BLaER1 treated with 17β-estradiol and CSF1 and Interleukin-3, amounts not matched to agents 10 nM and 100 nM (cell line): Measurements from ENCODE around the gene CAGE1.
"Not testable (repeated sequence)": the region's sequence is repeated elsewhere in the genome, so short reads cannot be mapped to it uniquely, and the experiment has no call there.

Experiments used
- H3K27ac ChIP-seq, 11 experiments: shearing (Covaris generic); formaldehyde crosslinking; 2 replicates each; pipeline ENCODE4 v1.8.1; 2022
- H3K27me3 ChIP-seq, 11 experiments: shearing (Covaris generic); formaldehyde crosslinking; 2 replicates each; pipeline ENCODE4 v1.8.1; 2022
- H3K36me3 ChIP-seq, 11 experiments: shearing (Covaris generic); formaldehyde crosslinking; 2 replicates each; pipeline ENCODE4 v1.8.1; 2022
- H3K4me1 ChIP-seq, 10 experiments: shearing (Covaris generic); formaldehyde crosslinking; 2 replicates each; pipeline ENCODE4 v1.8.1; 2022
- H3K4me2 ChIP-seq, 11 experiments: shearing (Covaris generic); formaldehyde crosslinking; 2 replicates each; pipeline ENCODE4 v1.8.1; 2022
- H3K4me3 ChIP-seq, 10 experiments: shearing (Covaris generic); formaldehyde crosslinking; 2 replicates each; pipeline ENCODE4 v1.8.1; 2022
- H3K9ac ChIP-seq, 11 experiments: shearing (Covaris generic); formaldehyde crosslinking; 2 replicates each; pipeline ENCODE4 v1.8.1; 2022
- H3K9me3 ChIP-seq, 11 experiments: shearing (Covaris generic); formaldehyde crosslinking; replicated peaks in 1 of 11; 2 replicates each; pipeline ENCODE4 v1.8.1; 2022
- H4K20me1 ChIP-seq, 11 experiments: shearing (Covaris generic); formaldehyde crosslinking; 2 replicates each; pipeline ENCODE4 v1.8.1; 2022
- Cebpa-rat ChIP-seq, 11 experiments: shearing (Covaris generic); IDR thresholded peaks; 2 replicates each; pipeline ENCODE4 v1.8.1; 2022

Gene CAGE1

GRCh38 chr6:7344773-7345450, 44.6 kb downstream of the CAGE1 start:
- H3K27me3 ChIP-seq, H3K36me3 ChIP-seq, H3K9ac ChIP-seq, H3K4me3 ChIP-seq, H4K20me1 ChIP-seq, H3K27ac ChIP-seq: not testable (repeated sequence)
- Histone ChIP-seq H3K4me2 (peak overlapping the region in 7 of 11 experiments; percentile 1 to 39 (median 27); a peak in 6 of 22 replicates), H3K4me1 (peaks cover 6 to 36% (median 20%) of the 10 kb centered on the region in 10 experiments; a peak in 18 of 20 replicates), H3K9me3 (peaks cover 0 to 19% (median 6%) of the 10 kb centered on the region in 11 experiments; a peak in 12 of 22 replicates)

- Histone ChIP-seq H3K4me2 (no peak overlapping the region), H4K20me1 (no peaks in the 10 kb centered on the region), H3K27me3 (no peaks in the 10 kb centered on the region), H3K36me3 (no peaks in the 10 kb centered on the region), H3K4me1 (peaks cover 6 to 36% (median 20%) of the 10 kb centered on the region in 10 experiments; a peak in 18 of 20 replicates), H3K4me3 (no peak overlapping the region), H3K9ac (no peak overlapping the region), H3K9me3 (peaks cover 0 to 16% (median 6%) of the 10 kb centered on the region in 11 experiments; a peak in 12 of 22 replicates), H3K27ac (0 out of 22 replicates have a peak overlapping the region, but pooled peaks of 1 of the 11 experiments have one; percentile 9)
- TF ChIP-seq Cebpa-rat (IDR thresholded peaks at IDR 0.05), result no peak
Measured at GRCh38 chr6:7343546-7344475, 45.7 kb downstream of the CAGE1 start.

GRCh38 chr6:7341989-7342742, 47.4 kb downstream of the CAGE1 start:
- Histone ChIP-seq H3K4me1 (peaks cover 6 to 28% (median 20%) of the 10 kb centered on the region in 10 experiments; a peak in 18 of 20 replicates), H4K20me1 (no peaks in the 10 kb centered on the region), H3K36me3 (no peaks in the 10 kb centered on the region), H3K9ac (no peak overlapping the region), H3K9me3 (peaks cover 0 to 13% (median 6%) of the 10 kb centered on the region in 11 experiments; a peak in 12 of 22 replicates), H3K27me3 (no peaks in the 10 kb centered on the region), H3K27ac (peak overlapping the region in 4 of 11 experiments; percentile 23 to 47 (median 45); a peak in 6 of 22 replicates), H3K4me3 (no peak overlapping the region), H3K4me2 (peak overlapping the region; percentile 8 to 73 (median 52); a peak in 19 of 22 replicates)
- no peak for TF ChIP-seq Cebpa-rat (IDR thresholded peaks at IDR 0.05)

- Histone ChIP-seq H3K36me3 (no peaks in the 10 kb centered on the region), H3K9ac (no peak overlapping the region)
- no peak for TF ChIP-seq Cebpa-rat (IDR thresholded peaks at IDR 0.05)
Measured at GRCh38 chr6:7341271-7341670, 48.3 kb downstream of the CAGE1 start.

GRCh38 chr6:7339007-7339732, 50.4 kb downstream of the CAGE1 start:
- H3K36me3 ChIP-seq, H3K9ac ChIP-seq, H3K4me3 ChIP-seq, H3K9me3 ChIP-seq, H4K20me1 ChIP-seq, H3K27ac ChIP-seq, H3K4me2 ChIP-seq, H3K27me3 ChIP-seq: not testable (repeated sequence)
- H3K4me1 ChIP-seq, result peaks cover 6 to 17% (median 12%) of the 10 kb centered on the region in 10 experiments; a peak in 18 of 20 replicates

More at GRCh38 chr6:7341271-7341670, 48.3 kb downstream of the CAGE1 start:
- Histone ChIP-seq H3K4me2 (peak overlapping the region in 2 of 11 experiments; percentile 47 to 67; a peak in 3 of 22 replicates), H3K4me1 (peaks cover 6 to 28% (median 20%) of the 10 kb centered on the region in 10 experiments; a peak in 18 of 20 replicates), H4K20me1 (no peaks in the 10 kb centered on the region), H3K9me3 (peaks cover 0 to 11% (median 6%) of the 10 kb centered on the region in 11 experiments; a peak in 12 of 22 replicates), H3K27ac (peak overlapping the region in 2 of 11 experiments; percentile 23 to 46; a peak in 1 of 22 replicates), H3K4me3 (no peak overlapping the region), H3K27me3 (no peaks in the 10 kb centered on the region)

- Histone ChIP-seq H3K9ac (no peak overlapping the region), H3K27ac (no peak overlapping the region), H4K20me1 (no peaks in the 10 kb centered on the region), H3K36me3 (no peaks in the 10 kb centered on the region), H3K9me3 (no peaks in the 10 kb centered on the region), H3K27me3 (no peaks in the 10 kb centered on the region), H3K4me1 (peaks cover 6 to 17% (median 12%) of the 10 kb centered on the region in 10 experiments; a peak in 18 of 20 replicates), H3K4me2 (no peak overlapping the region), H3K4me3 (no peak overlapping the region)
- no peak for TF ChIP-seq Cebpa-rat (IDR thresholded peaks at IDR 0.05)
Measured at GRCh38 chr6:7338031-7338430, 51.5 kb downstream of the CAGE1 start.

GRCh38 chr6:7335519-7335918, 54.0 kb downstream of the CAGE1 start:
- H3K4me1 ChIP-seq, result peaks cover 0 to 14% (median 0%) of the 10 kb centered on the region in 10 experiments; a peak in 2 of 20 replicates
- no peak overlapping the region for H3K27ac ChIP-seq
- no peaks in the 10 kb centered on the region for H3K36me3 ChIP-seq
- H3K9me3 ChIP-seq, result no peaks in the 10 kb centered on the region
- H3K4me2 ChIP-seq, result no peak overlapping the region
- no peak overlapping the region for H3K4me3 ChIP-seq
- no peak overlapping the region for H3K9ac ChIP-seq
- no peaks in the 10 kb centered on the region for H3K27me3 ChIP-seq
- no peak for TF ChIP-seq Cebpa-rat (IDR thresholded peaks at IDR 0.05)
- no peaks in the 10 kb centered on the region for H4K20me1 ChIP-seq

GRCh38 chr6:7334685-7335084, 54.9 kb downstream of the CAGE1 start:
- H3K27ac ChIP-seq, result no peak overlapping the region
- H3K9me3 ChIP-seq, result no peaks in the 10 kb centered on the region
- H3K9ac ChIP-seq, result no peak overlapping the region
- peaks cover 0 to 14% (median 0%) of the 10 kb centered on the region in 10 experiments; a peak in 2 of 20 replicates for H3K4me1 ChIP-seq
- H3K27me3 ChIP-seq, result no peaks in the 10 kb centered on the region
- H4K20me1 ChIP-seq, result no peaks in the 10 kb centered on the region
- no peak overlapping the region for H3K4me2 ChIP-seq
- no peaks in the 10 kb centered on the region for H3K36me3 ChIP-seq
- H3K4me3 ChIP-seq, result no peak overlapping the region
- TF ChIP-seq Cebpa-rat (IDR thresholded peaks at IDR 0.05), result no peak
